ENCODE measurements around the gene NUDT16L1. TPM values are rescaled to one million over a fixed set of nuclear protein-coding genes. Genes with fewer than 3 reads are reported as not detected.
A peak's percentile ranks its signal among the peaks of the same experiment; 100 is the strongest.

NUDT16L1 gene
- total RNA-seq, 1 donor from 2014 or later: 21.1 TPM

DNA sequence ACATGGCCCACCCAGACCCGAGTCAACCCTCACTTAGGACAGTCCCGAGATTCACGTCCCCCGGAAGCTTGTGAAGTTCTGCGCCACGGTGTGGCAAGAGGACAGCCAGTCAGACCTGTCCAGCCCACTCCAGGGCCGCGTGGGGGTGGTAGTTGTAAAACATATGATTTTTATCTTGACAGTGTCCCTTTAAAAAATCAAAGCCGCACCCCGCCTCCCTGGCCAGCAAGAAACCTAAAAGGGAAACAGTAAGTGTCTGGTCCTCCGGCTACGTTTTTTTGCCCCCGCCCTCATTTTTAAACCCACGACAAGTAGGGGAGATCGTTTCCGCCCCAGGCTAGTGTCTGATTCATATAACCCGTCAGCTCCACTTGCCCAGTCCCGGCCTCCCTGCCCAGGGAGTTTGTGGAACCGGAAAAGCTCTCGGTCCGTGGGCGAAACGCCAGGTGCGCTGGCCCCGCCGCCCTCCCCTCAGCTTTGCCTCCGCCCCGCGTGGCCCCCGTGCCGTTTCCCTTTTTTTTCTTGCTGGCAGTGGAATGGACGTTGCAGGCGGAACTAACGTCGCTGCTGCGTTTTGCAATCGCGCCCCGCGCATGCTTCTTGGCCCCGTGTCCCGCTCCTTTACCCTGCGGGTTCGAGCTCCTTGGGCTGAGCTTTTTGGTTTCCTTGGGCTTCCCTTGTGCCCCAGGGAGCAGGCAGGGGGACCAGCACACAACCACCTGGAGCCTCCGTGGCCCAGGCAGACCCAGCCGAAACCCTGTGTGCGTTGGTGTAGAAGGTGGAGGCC is 13.3 kb upstream of the NUDT16L1 start:
- no peak for FAIRE-seq
- TF ChIP-seq, protein P1, sequence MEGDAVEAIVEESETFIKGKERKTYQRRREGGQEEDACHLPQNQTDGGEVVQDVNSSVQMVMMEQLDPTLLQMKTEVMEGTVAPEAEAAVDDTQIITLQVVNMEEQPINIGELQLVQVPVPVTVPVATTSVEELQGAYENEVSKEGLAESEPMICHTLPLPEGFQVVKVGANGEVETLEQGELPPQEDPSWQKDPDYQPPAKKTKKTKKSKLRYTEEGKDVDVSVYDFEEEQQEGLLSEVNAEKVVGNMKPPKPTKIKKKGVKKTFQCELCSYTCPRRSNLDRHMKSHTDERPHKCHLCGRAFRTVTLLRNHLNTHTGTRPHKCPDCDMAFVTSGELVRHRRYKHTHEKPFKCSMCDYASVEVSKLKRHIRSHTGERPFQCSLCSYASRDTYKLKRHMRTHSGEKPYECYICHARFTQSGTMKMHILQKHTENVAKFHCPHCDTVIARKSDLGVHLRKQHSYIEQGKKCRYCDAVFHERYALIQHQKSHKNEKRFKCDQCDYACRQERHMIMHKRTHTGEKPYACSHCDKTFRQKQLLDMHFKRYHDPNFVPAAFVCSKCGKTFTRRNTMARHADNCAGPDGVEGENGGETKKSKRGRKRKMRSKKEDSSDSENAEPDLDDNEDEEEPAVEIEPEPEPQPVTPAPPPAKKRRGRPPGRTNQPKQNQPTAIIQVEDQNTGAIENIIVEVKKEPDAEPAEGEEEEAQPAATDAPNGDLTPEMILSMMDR (IDR thresholded peaks at IDR 0.05; ENCODE audit: insufficient read depth, low read length, severe bottlenecking): no peak
- DNase-seq (ENCODE audit: low read depth): peak; percentile 78
- H3K27me3 ChIP-seq (ENCODE audit: control insufficient read depth, insufficient read depth, low read length): no peaks in the 10 kb centered on the region
- peak overlapping the region; percentile 15 for H3K4me3 ChIP-seq (ENCODE audit: low read depth, low read length)
- H3K36me3 ChIP-seq (ENCODE audit: control insufficient read depth, insufficient read depth, low read length): peaks cover 25% of the 10 kb centered on the region

DNA sequence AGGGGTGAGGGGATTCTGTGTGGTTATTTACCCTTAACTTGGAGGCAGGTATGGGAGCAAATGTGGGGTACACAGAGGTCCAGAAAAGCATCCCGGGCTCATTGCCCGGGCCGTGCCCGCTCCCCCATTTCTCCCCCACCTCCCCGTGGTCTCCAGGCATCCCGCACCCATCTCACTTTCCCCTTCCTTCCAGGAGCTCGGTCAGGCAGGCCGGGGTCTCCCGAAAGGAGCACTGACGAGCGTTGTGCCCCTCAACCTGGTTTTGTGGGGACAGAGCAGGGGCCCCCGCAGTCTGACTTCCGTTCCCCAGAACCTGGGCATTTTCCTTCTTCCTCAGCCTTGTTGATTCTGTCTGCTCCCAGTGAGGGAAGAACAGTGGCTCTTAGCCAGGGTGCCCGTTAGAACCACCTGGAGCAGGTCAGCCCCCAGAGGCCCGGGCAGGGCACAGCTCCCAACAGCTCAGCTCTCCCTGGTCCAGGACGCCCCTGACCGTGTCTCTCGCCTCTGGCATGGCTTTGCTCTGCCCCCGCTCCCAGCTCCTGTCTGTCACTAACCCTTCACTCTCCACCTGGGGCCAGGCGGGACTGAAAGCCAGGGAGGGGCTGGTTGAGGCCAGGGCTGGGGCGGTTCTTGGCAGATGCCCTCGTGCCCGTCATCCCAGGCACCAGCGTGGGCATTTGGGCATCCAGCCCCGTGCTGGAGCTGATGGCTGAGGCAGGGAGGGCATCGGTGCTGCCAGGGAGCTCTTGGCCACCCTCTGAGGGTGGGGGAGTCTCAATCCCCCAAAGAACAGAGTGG is 12.5 kb upstream of the NUDT16L1 start:
- Histone ChIP-seq H3K4me3 (ENCODE audit: low read depth, low read length) (peak overlapping the region; percentile 15), H3K36me3 (ENCODE audit: control insufficient read depth, insufficient read depth, low read length) (peaks cover 26% of the 10 kb centered on the region), H3K27me3 (ENCODE audit: control insufficient read depth, insufficient read depth, low read length) (no peaks in the 10 kb centered on the region)
- FAIRE-seq (no peak), DNase-seq (ENCODE audit: low read depth) (no peak)
- TF ChIP-seq, protein P1 (IDR thresholded peaks at IDR 0.05; ENCODE audit: insufficient read depth, low read length, severe bottlenecking): no peak

DNA sequence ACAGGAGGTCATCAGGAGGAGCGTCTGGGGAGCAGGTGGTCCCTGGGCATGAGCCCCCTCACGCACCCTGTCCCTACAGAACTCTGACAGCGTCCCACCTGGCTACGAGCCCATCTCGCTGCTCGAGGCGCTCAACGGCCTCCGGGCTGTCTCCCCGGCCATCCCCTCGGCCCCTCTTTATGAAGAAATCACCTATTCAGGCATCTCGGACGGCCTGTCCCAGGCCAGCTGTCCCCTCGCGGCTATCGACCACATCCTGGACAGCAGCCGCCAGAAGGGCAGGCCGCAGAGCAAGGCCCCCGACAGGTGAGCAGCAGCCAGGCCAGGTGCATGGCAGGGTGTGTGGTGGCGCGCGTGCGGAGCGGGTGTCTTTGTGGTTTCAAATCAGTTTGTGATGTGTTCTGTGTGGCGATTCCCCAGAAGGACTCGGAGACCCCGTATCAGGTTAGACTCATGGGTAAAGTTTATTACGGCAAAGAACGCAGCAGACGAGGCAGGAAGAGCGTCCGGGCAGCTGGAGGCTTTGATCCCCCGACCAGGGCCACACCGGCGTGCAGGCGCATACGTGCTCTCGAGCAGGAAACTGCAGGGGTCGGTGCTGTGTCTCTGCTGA is 11.8 kb upstream of the NUDT16L1 start:
- TF ChIP-seq, protein P1 (IDR thresholded peaks at IDR 0.05; ENCODE audit: insufficient read depth, low read length, severe bottlenecking): no peak
- Histone ChIP-seq H3K4me3 (ENCODE audit: low read depth, low read length) (no peak overlapping the region), H3K27me3 (ENCODE audit: control insufficient read depth, insufficient read depth, low read length) (no peaks in the 10 kb centered on the region), H3K36me3 (ENCODE audit: control insufficient read depth, insufficient read depth, low read length) (peaks cover 25% of the 10 kb centered on the region)
- DNase-seq (ENCODE audit: low read depth) (no peak), FAIRE-seq (no peak)

DNA sequence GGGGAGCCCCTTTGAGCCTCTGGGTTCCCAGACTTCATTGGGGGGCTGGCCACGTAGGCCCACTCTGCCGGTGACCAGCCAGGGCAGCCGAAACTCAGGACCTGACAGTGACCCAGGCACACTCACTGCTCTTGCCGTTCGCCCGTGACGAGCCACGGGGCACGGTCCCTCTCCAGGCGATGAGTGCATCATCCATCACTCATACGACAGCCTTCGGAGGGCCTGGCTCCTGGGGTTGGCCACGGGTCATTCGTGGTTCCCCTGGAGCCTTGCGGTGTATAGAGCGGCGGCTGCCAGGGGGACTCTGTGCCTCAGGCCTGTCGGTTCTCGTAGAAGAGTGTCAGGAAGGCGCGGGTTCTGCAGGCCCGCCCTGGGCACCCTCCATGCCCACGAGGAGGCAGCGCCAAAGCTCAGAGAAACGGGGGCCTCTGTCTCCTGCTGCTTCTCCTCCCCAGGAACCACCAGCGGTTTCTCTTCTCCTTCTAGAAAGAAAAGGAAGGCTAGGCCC is 11.2 kb upstream of the NUDT16L1 start:
- Histone ChIP-seq H3K4me3 (ENCODE audit: low read depth, low read length) (no peak overlapping the region), H3K27me3 (ENCODE audit: control insufficient read depth, insufficient read depth, low read length) (no peaks in the 10 kb centered on the region), H3K36me3 (ENCODE audit: control insufficient read depth, insufficient read depth, low read length) (peaks cover 24% of the 10 kb centered on the region)
- no peak for FAIRE-seq
- TF ChIP-seq, protein P1 (IDR thresholded peaks at IDR 0.05; ENCODE audit: insufficient read depth, low read length, severe bottlenecking): no peak
- DNase-seq (ENCODE audit: low read depth): no peak

DNA sequence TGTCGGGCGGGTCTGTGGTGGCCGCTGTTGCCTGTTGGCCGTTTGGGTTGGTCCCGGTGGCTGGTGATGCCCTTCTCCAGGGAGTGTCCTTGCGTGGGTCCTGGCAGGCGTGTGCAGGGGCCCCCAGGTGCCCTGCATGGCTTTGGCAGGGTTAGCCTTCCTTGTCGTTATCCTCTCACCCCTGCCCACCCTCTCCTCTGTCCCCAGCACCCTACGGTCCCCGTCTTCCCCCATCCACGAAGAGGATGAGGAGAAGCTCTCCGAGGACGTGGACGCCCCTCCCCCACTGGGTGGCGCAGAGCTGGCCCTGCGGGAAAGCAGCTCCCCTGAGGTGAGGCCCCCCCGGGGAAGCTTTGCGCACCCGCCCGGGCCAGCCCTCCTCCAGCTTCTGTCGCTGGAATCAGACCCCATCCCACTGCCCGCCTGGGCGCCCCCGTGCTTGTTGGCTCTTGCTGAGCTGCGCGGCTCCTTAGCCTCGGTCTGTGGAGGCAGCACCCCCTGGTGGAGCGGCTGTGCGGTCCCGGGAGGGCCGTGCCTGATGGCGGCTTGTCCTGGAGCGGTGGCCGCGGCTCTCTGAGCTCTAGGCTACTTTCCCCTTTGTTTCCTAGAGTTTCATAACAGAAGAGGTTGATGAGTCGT is 10.6 kb upstream of the NUDT16L1 start:
- Histone ChIP-seq H3K4me3 (ENCODE audit: low read depth, low read length) (no peak overlapping the region), H3K27me3 (ENCODE audit: control insufficient read depth, insufficient read depth, low read length) (no peaks in the 10 kb centered on the region), H3K36me3 (ENCODE audit: control insufficient read depth, insufficient read depth, low read length) (peaks cover 22% of the 10 kb centered on the region)
- FAIRE-seq: no peak
- TF ChIP-seq, protein P1 (IDR thresholded peaks at IDR 0.05; ENCODE audit: insufficient read depth, low read length, severe bottlenecking): peak; percentile 72
- peak; percentile 30 for DNase-seq (ENCODE audit: low read depth)
